Muscle layer of colon (tissue), 2 donors: ENCODE measurements around the gene ZHX3.

Experiments
- H3K27ac ChIP-seq: one replicate; pipeline ENCODE4 v1.7.0; 2013; ENCODE audit warnings: low read depth, mild to moderate bottlenecking, low read length, moderate library complexity
- H3K27me3 ChIP-seq, 2 donors: one replicate each; pipeline ENCODE4 v1.7.0; 2013; ENCODE audit warnings: low read length in 2 of 2, mild to moderate bottlenecking in 2 of 2; ENCODE audit not compliant: insufficient read depth in 2 of 2, control insufficient read depth in 1 of 2
- H3K36me3 ChIP-seq: one replicate; pipeline ENCODE4 v1.7.0; 2013; ENCODE audit warnings: mild to moderate bottlenecking, low read length; ENCODE audit not compliant: insufficient read depth
- H3K4me1 ChIP-seq: one replicate; pipeline ENCODE4 v1.7.0; 2013; ENCODE audit warnings: mild to moderate bottlenecking, low read length; ENCODE audit not compliant: insufficient read depth
- H3K4me3 ChIP-seq, 2 donors: one replicate each; pipeline ENCODE4 v1.7.0; 2013; ENCODE audit warnings: low read length in 2 of 2, low read depth in 1 of 2, mild to moderate bottlenecking in 1 of 2, moderate library complexity in 1 of 2
- H3K9ac ChIP-seq: one replicate; pipeline ENCODE4 v1.7.0; 2013; ENCODE audit warnings: low read length
- H3K9me3 ChIP-seq: one replicate; pipeline ENCODE4 v1.7.0; 2013; ENCODE audit warnings: mild to moderate bottlenecking, low read length
- donor health status: abdominal sarcoma.
- donor health status: Adenocarcinoma of cecum.

ZHX3 gene

DNA sequence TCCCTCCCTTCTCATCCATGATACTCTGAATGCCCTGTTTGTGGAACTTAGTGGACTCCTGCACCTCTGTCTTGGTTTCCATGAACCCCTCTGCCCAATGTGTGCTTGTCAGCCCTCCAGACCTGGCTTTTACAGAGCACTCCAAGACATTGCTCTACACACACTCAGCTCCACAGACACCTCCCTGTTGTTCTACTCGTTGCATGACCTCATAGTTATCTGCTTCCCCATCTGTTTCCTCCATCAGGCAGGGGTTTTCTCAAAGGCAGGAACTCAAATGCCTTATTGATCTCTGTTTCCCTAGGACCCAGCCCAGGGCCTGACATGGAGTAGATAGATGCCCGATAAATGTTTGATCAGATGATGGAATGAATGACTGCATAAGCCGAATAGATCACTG is 166.9 kb downstream of the ZHX3 start:
- Histone ChIP-seq H3K4me3 (no peak overlapping the region), H3K27me3 (no peaks in the 10 kb centered on the region), H3K9ac (no peak overlapping the region), H3K27ac (no peak overlapping the region), H3K9me3 (no peaks in the 10 kb centered on the region), H3K4me1 (peaks cover 54% of the 10 kb centered on the region), H3K36me3 (no peaks in the 10 kb centered on the region)

DNA sequence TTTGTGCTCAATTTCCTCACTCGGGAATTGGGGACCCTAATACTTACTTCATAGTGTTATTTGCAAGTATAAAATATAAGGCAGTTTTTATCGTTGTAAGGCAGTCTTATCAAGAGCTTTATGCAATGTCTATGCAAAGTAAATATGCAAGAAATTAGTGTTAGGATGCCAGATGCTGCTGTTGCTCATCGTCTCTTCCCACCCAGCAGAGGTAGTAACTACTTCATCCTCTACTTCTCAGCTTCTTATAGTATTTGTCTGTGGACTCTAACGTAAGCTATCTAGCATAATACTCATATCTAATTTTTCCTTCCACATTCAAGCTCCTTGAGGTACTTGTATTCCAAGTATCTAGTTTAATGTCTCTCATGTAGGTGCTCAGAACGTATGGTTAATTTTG is 168.6 kb downstream of the ZHX3 start:
- no peaks in the 10 kb centered on the region for H3K9me3 ChIP-seq
- H3K27ac ChIP-seq: no peak overlapping the region
- no peaks in the 10 kb centered on the region for H3K27me3 ChIP-seq
- no peaks in the 10 kb centered on the region for H3K36me3 ChIP-seq
- H3K4me1 ChIP-seq: peaks cover 44% of the 10 kb centered on the region
- no peak overlapping the region for H3K9ac ChIP-seq
- no peak overlapping the region for H3K4me3 ChIP-seq

GRCh38 chr20:41147767-41148191 is 169.8 kb downstream of the ZHX3 start:
- peaks cover 48% of the 10 kb centered on the region for H3K4me1 ChIP-seq
- no peaks in the 10 kb centered on the region for H3K36me3 ChIP-seq
- H3K9ac ChIP-seq: no peak overlapping the region
- H3K27me3 ChIP-seq: no peaks in the 10 kb centered on the region
- H3K9me3 ChIP-seq: no peaks in the 10 kb centered on the region
- no peak overlapping the region for H3K4me3 ChIP-seq
- H3K27ac ChIP-seq: no peak overlapping the region

GRCh38 chr20:41145821-41146620 is 171.5 kb downstream of the ZHX3 start:
- no peaks in the 10 kb centered on the region for H3K9me3 ChIP-seq
- H3K36me3 ChIP-seq: no peaks in the 10 kb centered on the region
- H3K27me3 ChIP-seq: no peaks in the 10 kb centered on the region
- peaks cover 55% of the 10 kb centered on the region for H3K4me1 ChIP-seq
- H3K4me3 ChIP-seq: peak overlapping the region in 1 of 2 donors; percentile 21
- H3K9ac ChIP-seq: no peak overlapping the region
- H3K27ac ChIP-seq: no peak overlapping the region

DNA sequence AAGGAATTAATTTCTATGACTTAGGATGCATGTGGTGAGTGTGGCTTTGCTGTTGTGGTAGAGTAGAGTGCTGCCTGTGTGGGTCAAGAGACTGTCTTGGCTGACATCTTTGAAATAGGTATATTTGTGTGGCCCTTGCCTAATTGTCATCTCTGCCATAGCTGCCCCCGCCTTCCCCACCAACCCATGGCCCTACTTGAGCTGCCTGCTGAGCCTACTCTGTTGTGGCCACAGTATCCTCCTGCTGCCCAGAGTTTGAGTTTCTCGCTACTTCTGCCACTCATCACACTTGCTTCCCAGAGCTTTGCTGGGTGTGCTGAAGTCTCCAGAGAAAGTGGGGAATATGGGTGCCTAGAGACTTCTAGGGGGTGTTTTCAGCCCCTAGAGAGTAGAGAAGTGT is 172.2 kb downstream of the ZHX3 start:
- H3K4me3 ChIP-seq: peak overlapping the region in 1 of 2 donors; percentile 21
- H3K27me3 ChIP-seq: no peaks in the 10 kb centered on the region
- H3K36me3 ChIP-seq: no peaks in the 10 kb centered on the region
- H3K27ac ChIP-seq: peak overlapping the region; percentile 38
- H3K9ac ChIP-seq: no peak overlapping the region
- no peaks in the 10 kb centered on the region for H3K9me3 ChIP-seq
- peaks cover 62% of the 10 kb centered on the region for H3K4me1 ChIP-seq

GRCh38 chr20:41143354-41143753 is 174.2 kb downstream of the ZHX3 start:
- no peaks in the 10 kb centered on the region for H3K9me3 ChIP-seq
- no peaks in the 10 kb centered on the region for H3K27me3 ChIP-seq
- no peak overlapping the region for H3K9ac ChIP-seq
- no peak overlapping the region for H3K4me3 ChIP-seq
- peaks cover 73% of the 10 kb centered on the region for H3K4me1 ChIP-seq
- no peaks in the 10 kb centered on the region for H3K36me3 ChIP-seq
- H3K27ac ChIP-seq: no peak overlapping the region

- H3K4me1 ChIP-seq: peaks cover 75% of the 10 kb centered on the region
- no peaks in the 10 kb centered on the region for H3K27me3 ChIP-seq
- no peak overlapping the region for H3K4me3 ChIP-seq
- H3K9me3 ChIP-seq: no peaks in the 10 kb centered on the region
- no peak overlapping the region for H3K9ac ChIP-seq
- H3K27ac ChIP-seq: no peak overlapping the region
- no peaks in the 10 kb centered on the region for H3K36me3 ChIP-seq
Measured at GRCh38 chr20:41142919-41143318, 174.6 kb downstream of the ZHX3 start.

DNA sequence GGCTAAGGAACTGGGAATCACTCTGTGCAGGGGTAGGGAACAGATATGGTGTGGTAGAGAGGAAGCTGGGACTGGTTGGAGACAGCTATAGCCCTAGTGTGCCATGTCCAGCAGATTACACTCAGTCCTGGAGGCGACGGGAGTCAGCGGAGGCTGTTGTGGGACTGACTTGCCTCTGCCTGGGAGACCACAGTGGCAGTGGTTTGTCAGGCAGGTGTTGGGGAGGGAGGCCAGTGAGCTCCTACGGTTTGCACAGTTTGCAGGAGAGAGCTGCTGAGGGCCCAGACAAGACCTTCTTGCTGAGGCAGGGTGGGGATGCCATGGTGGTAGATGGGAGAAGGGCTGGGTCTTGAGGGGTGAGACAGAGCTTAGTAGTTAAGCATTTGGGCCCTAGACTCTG is 175.3 kb downstream of the ZHX3 start:
- H3K9me3 ChIP-seq: no peaks in the 10 kb centered on the region
- no peaks in the 10 kb centered on the region for H3K36me3 ChIP-seq
- H3K4me1 ChIP-seq: peaks cover 72% of the 10 kb centered on the region
- H3K27me3 ChIP-seq: no peaks in the 10 kb centered on the region
- H3K27ac ChIP-seq: no peak overlapping the region
- H3K9ac ChIP-seq: no peak overlapping the region
- H3K4me3 ChIP-seq: no peak overlapping the region

DNA sequence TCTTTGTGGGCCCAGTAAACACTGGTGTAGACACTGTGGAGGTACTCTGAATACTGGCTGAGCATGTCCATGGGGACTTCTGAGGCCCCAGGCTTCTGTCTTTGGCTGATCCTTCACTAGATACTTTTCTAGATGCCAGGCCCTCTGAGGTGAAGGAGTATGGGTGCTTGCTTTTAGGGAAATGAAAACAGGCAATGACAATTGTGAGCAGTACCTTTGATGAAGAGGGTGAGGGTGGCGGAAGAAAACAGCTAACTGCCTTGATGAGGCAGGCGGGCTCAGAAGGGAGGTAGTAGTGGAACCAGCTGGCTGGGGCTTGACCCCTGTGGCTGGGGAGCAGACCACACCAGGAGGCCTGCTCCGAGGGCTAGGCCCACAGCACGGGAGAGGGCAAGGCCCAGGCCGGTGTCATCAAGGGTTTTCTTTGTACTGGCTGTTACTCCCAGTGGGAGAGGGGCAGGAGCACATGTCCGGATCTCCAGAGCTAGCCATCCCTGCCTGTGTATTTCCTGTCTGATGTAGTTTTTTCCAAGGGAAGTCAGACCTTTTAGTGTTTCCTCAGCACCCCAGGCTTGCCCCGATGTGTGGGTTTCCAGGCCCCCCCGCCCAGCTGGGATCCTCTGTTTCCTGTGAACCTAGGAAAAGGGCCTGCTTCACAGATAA is 176.2 kb downstream of the ZHX3 start:
- no peak overlapping the region for H3K9ac ChIP-seq
- H3K27ac ChIP-seq: no peak overlapping the region
- H3K4me1 ChIP-seq: peaks cover 66% of the 10 kb centered on the region
- H3K9me3 ChIP-seq: no peaks in the 10 kb centered on the region
- no peak overlapping the region for H3K4me3 ChIP-seq
- no peaks in the 10 kb centered on the region for H3K27me3 ChIP-seq
- no peaks in the 10 kb centered on the region for H3K36me3 ChIP-seq

DNA sequence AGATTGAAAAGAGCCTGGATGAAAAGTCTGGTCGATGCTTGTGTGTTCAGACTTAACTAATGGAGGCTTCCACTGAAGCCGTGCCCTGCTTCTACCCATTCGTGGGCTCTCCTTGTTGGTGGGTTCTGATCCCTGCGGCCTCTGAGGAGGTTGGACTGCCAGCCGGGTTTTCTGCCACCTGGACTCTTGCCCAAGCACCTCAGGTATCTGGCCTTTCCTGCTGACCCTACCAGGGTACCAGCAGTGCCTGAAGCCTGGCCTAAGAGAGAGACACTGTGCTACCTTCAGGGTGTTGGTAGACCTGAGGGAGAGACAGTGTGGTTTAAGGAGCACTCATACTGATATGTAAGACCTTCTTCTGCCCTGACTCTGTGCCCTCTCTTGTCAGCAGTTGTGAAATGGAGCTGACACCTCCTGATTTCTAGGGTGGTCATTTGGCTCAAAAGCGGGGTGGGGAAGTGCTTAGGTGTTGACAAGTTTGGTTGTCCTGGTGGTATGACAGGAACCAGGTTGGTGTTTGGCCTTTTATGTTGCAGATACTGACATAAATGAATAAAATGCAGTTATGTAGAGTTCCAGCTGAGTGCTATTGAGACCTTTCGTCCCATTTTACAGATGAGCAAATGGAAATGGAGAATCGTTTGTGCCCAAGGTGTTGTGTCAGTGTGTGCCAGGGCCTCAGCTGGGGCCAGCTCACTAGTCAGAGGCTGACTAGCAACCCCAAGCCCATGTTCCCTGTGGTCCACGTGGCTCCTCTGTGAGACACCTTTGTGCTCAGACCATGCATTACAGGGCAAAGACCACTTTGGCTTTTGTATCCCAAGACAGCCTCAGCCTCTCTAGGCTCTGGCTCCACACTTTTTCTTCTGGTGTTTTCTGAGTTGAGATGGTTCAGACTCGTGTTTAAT is 177.1 kb downstream of the ZHX3 start:
- no peaks in the 10 kb centered on the region for H3K36me3 ChIP-seq
- H3K27me3 ChIP-seq: no peaks in the 10 kb centered on the region
- no peak overlapping the region for H3K9ac ChIP-seq
- no peak overlapping the region for H3K27ac ChIP-seq
- no peak overlapping the region for H3K4me3 ChIP-seq
- no peaks in the 10 kb centered on the region for H3K9me3 ChIP-seq
- peaks cover 62% of the 10 kb centered on the region for H3K4me1 ChIP-seq
